ENCODE results near the gene THAP4. TPM values are rescaled to one million over a fixed set of nuclear protein-coding genes. Genes with fewer than 3 reads are reported as not detected.

THAP4 gene
- polyA plus RNA-seq, 1 of the 3 experiments (the other 2 are of a cell fraction) = 64.7 TPM

- H3K4me2 ChIP-seq = no peak overlapping the region
- no peak overlapping the region for H2AFZ ChIP-seq (ENCODE audit: low read depth)
- no peak overlapping the region for H3K27ac ChIP-seq (ENCODE audit: low read depth in 2 of 2, low read length in 1 of 2)
- CTCF ChIA-PET = interaction anchor here (2.8 kb wide), 1 partner anchor 107 kb away, joined by 15 read pairs; no protein-coding TSS in a partner anchor
- H3K9me2 ChIP-seq = no peaks in the 10 kb centered on the region
- H3K4me1 ChIP-seq (ENCODE audit: control insufficient read depth in 1 of 2, insufficient read depth in 2 of 2, low read depth in 1 of 2, low read length in 1 of 2) = no peaks in the 10 kb centered on the region; a peak in 2 of 4 replicates
- H3K27me3 ChIP-seq (ENCODE audit: insufficient read depth) = no peaks in the 10 kb centered on the region
- H3K4me3 ChIP-seq (ENCODE audit: low read depth in 2 of 2, low read length in 1 of 2) = no peak overlapping the region
- no peaks in the 10 kb centered on the region for H3K79me2 ChIP-seq (ENCODE audit: insufficient read depth)
- WGBS (ENCODE audit: low lambda C conversion rate) = 82% methylated on average over 25 of the region's 33 CpGs
- no peaks in the 10 kb centered on the region for H3F3A ChIP-seq (replicated peaks; ENCODE audit: insufficient read depth)
- POLR2A ChIA-PET = no interaction called here
- TF ChIP-seq USF1 (IDR thresholded peaks at IDR 0.05; ENCODE audit: borderline replicate concordance, low read depth) = no peak
- no peak for TF ChIP-seq EZH2phosphoT487 (IDR thresholded peaks at IDR 0.05; ENCODE audit: borderline replicate concordance, low read depth)
- no peak for TF ChIP-seq NFIC (IDR thresholded peaks at IDR 0.05; ENCODE audit: borderline replicate concordance)
- no peak for TF ChIP-seq EP300 (IDR thresholded peaks at IDR 0.05; ENCODE audit: borderline replicate concordance in 1 of 2, low read depth in 1 of 2, low read length in 1 of 2)
- no peak for TF ChIP-seq FOXJ3 (CRISPR knock-in tag; IDR thresholded peaks at IDR 0.05)
- TF ChIP-seq SMC3 (IDR thresholded peaks at IDR 0.05; ENCODE audit: low read depth, low read length) = no peak
- no peak for TF ChIP-seq POLR2AphosphoS5 (IDR thresholded peaks at IDR 0.05; ENCODE audit: low read depth, low read length)
- TF ChIP-seq IRF3 (IDR thresholded peaks at IDR 0.05; ENCODE audit: low read depth, low read length) = no peak
- TF ChIP-seq JUND (IDR thresholded peaks at IDR 0.05) = no peak
- TF ChIP-seq YY1 (IDR thresholded peaks at IDR 0.05; ENCODE audit: low read depth) = no peak
- no peak for TF ChIP-seq FOSL2 (IDR thresholded peaks at IDR 0.05; ENCODE audit: borderline replicate concordance, low read depth)
- TF ChIP-seq ELF1 (IDR thresholded peaks at IDR 0.05) = no peak
- H4K20me1 ChIP-seq (ENCODE audit: insufficient read depth) = no peaks in the 10 kb centered on the region
- no peak overlapping the region for H3K9ac ChIP-seq
- H3K36me3 ChIP-seq (replicated peaks in 1 of 2; ENCODE audit: control insufficient read depth in 1 of 2, insufficient read depth in 2 of 2, low read length in 1 of 2) = no peaks in the 10 kb centered on the region
- peaks cover 7% of the 10 kb centered on the region; the same call in 1 of the 2 replicates for H3K9me3 ChIP-seq
- no peak for DNase-seq
Measured at GRCh38 chr2:241551998-241552737, 84.8 kb downstream of the THAP4 start.

- Histone ChIP-seq H3F3A (replicated peaks; ENCODE audit: insufficient read depth) (no peaks in the 10 kb centered on the region), H4K20me1 (ENCODE audit: insufficient read depth) (no peaks in the 10 kb centered on the region), H3K4me1 (ENCODE audit: control insufficient read depth in 1 of 2, insufficient read depth in 2 of 2, low read depth in 1 of 2, low read length in 1 of 2) (peaks cover 3 to 4% of the 10 kb centered on the region in 2 experiments; a peak in 2 of 4 replicates), H3K9me3 (peaks cover under 1% of the 10 kb centered on the region; the same call in 1 of the 2 replicates), H3K36me3 (replicated peaks in 1 of 2; ENCODE audit: control insufficient read depth in 1 of 2, insufficient read depth in 2 of 2, low read length in 1 of 2) (no peaks in the 10 kb centered on the region), H2AFZ (ENCODE audit: low read depth) (no peak overlapping the region), H3K9ac (no peak overlapping the region), H3K4me3 (ENCODE audit: low read depth in 2 of 2, low read length in 1 of 2) (no peak overlapping the region), H3K4me2 (no peak overlapping the region), H3K27ac (ENCODE audit: low read depth in 2 of 2, low read length in 1 of 2) (no peak overlapping the region), H3K9me2 (no peaks in the 10 kb centered on the region), H3K27me3 (ENCODE audit: insufficient read depth) (no peaks in the 10 kb centered on the region), H3K79me2 (ENCODE audit: insufficient read depth) (no peaks in the 10 kb centered on the region)
- DNase-seq = no peak
- 80% methylated on average over 12 of the region's 12 CpGs for WGBS (ENCODE audit: low lambda C conversion rate)
- ChIA-PET CTCF (interaction anchor here (2.8 kb wide), 1 partner anchor 108 kb away, joined by 15 read pairs; no protein-coding TSS in a partner anchor), POLR2A (no interaction called here)
- TF ChIP-seq REST (IDR thresholded peaks at IDR 0.05; ENCODE audit: low read depth, low read length) (no peak), MXI1 (IDR thresholded peaks at IDR 0.05; ENCODE audit: low read depth, low read length) (no peak), RFX5 (IDR thresholded peaks at IDR 0.05; ENCODE audit: low read length) (no peak), FOXM1 (IDR thresholded peaks at IDR 0.05; ENCODE audit: low read depth) (no peak), NRF1 (IDR thresholded peaks at IDR 0.05; ENCODE audit: low read depth, low read length) (no peak), RCOR1 (IDR thresholded peaks at IDR 0.05; ENCODE audit: low read length) (no peak), ZBTB33 (IDR thresholded peaks at IDR 0.05; ENCODE audit: borderline replicate concordance, low read depth) (no peak), SIN3A (IDR thresholded peaks at IDR 0.05; ENCODE audit: borderline replicate concordance, low read depth, low read length) (no peak), NFIC (IDR thresholded peaks at IDR 0.05; ENCODE audit: borderline replicate concordance) (no peak), TCF12 (IDR thresholded peaks at IDR 0.05) (no peak)
Measured at GRCh38 chr2:241551599-241551997, 85.4 kb downstream of the THAP4 start.
